ENCODE results near the gene MTM1.

The MTM1 gene

DNA sequence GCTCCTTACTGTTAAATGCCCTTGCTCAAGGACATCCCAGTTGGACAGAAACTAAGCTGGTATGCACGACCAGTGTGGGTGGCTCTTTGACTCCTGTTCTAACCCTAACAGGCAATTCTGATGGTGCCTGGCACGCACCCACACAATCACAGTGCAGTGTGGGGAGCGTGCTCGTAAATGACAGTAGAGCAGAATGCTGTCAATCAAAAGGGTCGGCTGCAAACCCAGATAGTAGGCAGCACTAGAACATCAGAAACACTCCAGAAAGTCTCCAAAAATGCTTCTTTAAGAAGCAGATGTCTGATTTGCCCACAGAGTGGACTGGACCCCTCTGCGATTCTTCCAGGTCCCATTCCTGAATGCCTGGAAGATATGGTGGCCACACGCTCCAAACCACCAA is 37.6 kb upstream of the MTM1 start:
- no peak overlapping the region for H3K4me3 ChIP-seq (ENCODE audit: low read depth, low read length)
- TF ChIP-seq CTCF (IDR thresholded peaks at IDR 0.05; ENCODE audit: control insufficient read depth, extremely low read depth, insufficient read depth): no peak
- DNase-seq (ENCODE audit: low read depth): no peak

DNA sequence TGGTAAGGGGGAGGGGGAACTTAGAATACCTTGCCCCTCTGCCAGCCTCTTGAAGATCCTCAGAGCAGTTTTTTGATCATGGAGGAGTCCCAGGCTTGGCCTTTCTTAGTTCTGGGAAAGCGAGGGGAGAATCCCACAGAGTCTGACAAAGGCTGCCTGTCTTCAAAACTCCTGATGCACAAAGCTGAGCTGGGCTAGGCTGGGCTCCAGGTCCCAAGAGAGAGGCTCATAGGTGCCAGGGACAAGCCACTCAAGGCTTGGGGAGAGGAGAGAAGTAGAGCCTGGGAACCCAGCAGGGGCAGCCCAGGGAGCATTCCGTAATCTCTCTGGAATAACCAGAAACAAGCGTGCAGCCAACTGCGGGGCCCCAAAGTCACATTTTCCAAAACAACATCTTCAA is 37.0 kb upstream of the MTM1 start:
- TF ChIP-seq CTCF (IDR thresholded peaks at IDR 0.05; ENCODE audit: control insufficient read depth, extremely low read depth, insufficient read depth): no peak
- H3K4me3 ChIP-seq (ENCODE audit: low read depth, low read length): no peak overlapping the region
- no peak for DNase-seq (ENCODE audit: low read depth)

DNA sequence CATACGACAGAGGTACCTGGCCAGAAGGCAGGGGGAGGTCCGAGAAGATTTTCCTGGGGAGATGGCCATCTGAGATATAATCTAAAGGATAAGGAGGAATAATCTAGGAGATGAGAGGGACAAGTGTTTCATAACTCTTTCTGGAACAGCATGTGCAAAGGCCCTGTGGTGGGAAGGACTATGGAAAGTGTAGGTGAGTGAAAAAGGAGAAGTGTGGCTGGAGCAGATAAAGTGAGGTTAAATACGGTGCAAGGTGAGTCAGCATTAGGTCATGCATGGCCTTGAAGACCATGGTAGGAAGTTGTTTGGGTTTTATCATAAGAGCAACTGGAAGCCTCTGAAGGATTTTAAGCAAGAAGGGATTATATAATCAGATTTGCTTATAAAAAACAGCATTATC is 34.6 kb upstream of the MTM1 start:
- no peak for DNase-seq (ENCODE audit: low read depth)
- TF ChIP-seq CTCF (IDR thresholded peaks at IDR 0.05; ENCODE audit: control insufficient read depth, extremely low read depth, insufficient read depth): no peak
- H3K4me3 ChIP-seq (ENCODE audit: low read depth, low read length): no peak overlapping the region

GRCh38 chrX:150536455-150537116 is 31.8 kb upstream of the MTM1 start:
- no peak for TF ChIP-seq CTCF (IDR thresholded peaks at IDR 0.05; ENCODE audit: control insufficient read depth, extremely low read depth, insufficient read depth)
- no peak for DNase-seq (ENCODE audit: low read depth)
- no peak overlapping the region for H3K4me3 ChIP-seq (ENCODE audit: low read depth, low read length)

DNA sequence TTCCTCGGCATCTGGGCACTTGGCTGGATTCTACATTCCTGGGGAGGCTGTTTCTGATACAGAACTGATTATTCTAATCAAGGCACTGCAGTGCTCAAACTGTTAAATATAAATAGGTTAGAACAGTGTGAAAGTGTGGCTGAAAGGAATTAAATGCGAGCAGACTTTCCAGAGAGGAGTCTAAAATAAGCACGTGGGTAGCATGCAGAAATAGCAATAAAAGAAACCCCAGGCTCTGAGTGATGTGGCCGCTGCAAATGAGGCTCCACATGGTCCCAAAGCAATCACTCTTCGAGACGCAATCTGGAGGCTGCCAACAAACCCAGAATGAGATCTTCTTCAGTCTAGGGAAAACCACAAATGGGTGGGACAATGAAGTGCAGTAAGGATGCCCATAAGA is 30.6 kb upstream of the MTM1 start:
- H3K4me3 ChIP-seq (ENCODE audit: low read depth, low read length): no peak overlapping the region
- DNase-seq (ENCODE audit: low read depth): no peak
- no peak for TF ChIP-seq CTCF (IDR thresholded peaks at IDR 0.05; ENCODE audit: control insufficient read depth, extremely low read depth, insufficient read depth)

- TF ChIP-seq CTCF (IDR thresholded peaks at IDR 0.05; ENCODE audit: control insufficient read depth, extremely low read depth, insufficient read depth): no peak
- H3K4me3 ChIP-seq (ENCODE audit: low read depth, low read length): no peak overlapping the region
Measured at GRCh38 chrX:150540965-150541364, 27.5 kb upstream of the MTM1 start.

GRCh38 chrX:150542846-150543229 is 25.6 kb upstream of the MTM1 start:
- no peak for TF ChIP-seq CTCF (IDR thresholded peaks at IDR 0.05; ENCODE audit: control insufficient read depth, extremely low read depth, insufficient read depth)
- DNase-seq (ENCODE audit: low read depth): no peak
- no peak overlapping the region for H3K4me3 ChIP-seq (ENCODE audit: low read depth, low read length)

More at GRCh38 chrX:150540965-150541364, 27.5 kb upstream of the MTM1 start:
- no peak for DNase-seq (ENCODE audit: low read depth)

Data from LNCaP clone FGC (cell line).